ENCODE data around the gene ARHGAP10. TPM values are rescaled to one million over a fixed set of nuclear protein-coding genes. Genes with fewer than 3 reads are reported as not detected.

Gene ARHGAP10
- total RNA-seq, 2 experiments from 2014 or later: 0.11 TPM; not detected in 1

DNA sequence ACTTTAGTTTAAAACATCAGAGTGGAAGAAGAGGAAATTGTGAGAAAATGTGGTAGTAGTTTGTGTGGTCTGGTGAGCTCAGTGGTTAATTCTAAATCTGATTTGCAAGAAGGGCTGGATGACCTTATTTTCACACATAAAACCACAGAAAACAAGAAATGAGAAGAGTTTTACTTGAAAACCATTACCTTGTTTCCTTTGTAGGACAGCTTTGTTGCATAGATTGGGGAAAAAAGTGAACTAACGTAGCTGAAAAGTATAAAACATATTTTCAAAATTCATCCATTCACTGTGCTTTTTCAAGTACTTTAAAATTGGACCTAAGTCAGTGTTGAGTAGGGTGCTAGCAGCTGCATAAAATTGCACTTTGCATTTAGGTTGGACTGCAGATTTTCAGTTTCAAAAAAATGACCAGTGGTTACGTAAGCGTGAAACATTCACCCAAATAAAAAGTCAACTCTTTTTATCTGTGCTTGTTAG is 211.3 kb downstream of the ARHGAP10 start:
- H4K20me1 ChIP-seq (ENCODE audit: insufficient read depth, low read length): no peaks in the 10 kb centered on the region
- TF ChIP-seq EZH2phosphoT487 (IDR thresholded peaks at IDR 0.05; ENCODE audit: borderline replicate concordance, low read depth, low read length): no peak
- TF ChIP-seq, protein P1, sequence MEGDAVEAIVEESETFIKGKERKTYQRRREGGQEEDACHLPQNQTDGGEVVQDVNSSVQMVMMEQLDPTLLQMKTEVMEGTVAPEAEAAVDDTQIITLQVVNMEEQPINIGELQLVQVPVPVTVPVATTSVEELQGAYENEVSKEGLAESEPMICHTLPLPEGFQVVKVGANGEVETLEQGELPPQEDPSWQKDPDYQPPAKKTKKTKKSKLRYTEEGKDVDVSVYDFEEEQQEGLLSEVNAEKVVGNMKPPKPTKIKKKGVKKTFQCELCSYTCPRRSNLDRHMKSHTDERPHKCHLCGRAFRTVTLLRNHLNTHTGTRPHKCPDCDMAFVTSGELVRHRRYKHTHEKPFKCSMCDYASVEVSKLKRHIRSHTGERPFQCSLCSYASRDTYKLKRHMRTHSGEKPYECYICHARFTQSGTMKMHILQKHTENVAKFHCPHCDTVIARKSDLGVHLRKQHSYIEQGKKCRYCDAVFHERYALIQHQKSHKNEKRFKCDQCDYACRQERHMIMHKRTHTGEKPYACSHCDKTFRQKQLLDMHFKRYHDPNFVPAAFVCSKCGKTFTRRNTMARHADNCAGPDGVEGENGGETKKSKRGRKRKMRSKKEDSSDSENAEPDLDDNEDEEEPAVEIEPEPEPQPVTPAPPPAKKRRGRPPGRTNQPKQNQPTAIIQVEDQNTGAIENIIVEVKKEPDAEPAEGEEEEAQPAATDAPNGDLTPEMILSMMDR (conservative IDR thresholded peaks at IDR 0.05; ENCODE audit: low read length): no peak
- no peaks in the 10 kb centered on the region for H3K79me2 ChIP-seq (ENCODE audit: insufficient read depth, low read depth, low read length)
- H2AFZ ChIP-seq (ENCODE audit: low read length): no peak overlapping the region
- no peak for DNase-seq (ENCODE audit: low spot score)
- no peak overlapping the region for H3K4me3 ChIP-seq (ENCODE audit: low read depth, low read length, poor library complexity, severe bottlenecking)
- no TSS peak for BruUV-seq (replicated peaks)
- H3K9me2 ChIP-seq (ENCODE audit: insufficient read depth, low read length): no peaks in the 10 kb centered on the region
- CTCF ChIA-PET (ENCODE audit: unreplicated experiment): no interaction called here
- POLR2A ChIA-PET: interaction anchor here (0.8 to 1.1 kb wide), 2 partner anchors 26 to 1796 kb away, joined by 3 read pairs; no protein-coding TSS in a partner anchor
- H3K4me2 ChIP-seq (ENCODE audit: low read length): no peak overlapping the region
- intact Hi-C loops (cut with micrococcal nuclease; ENCODE audit: unreplicated experiment): no loop called here
- no peak overlapping the region for H3K27ac ChIP-seq (ENCODE audit: low read depth, low read length, poor library complexity, severe bottlenecking)
- no peaks in the 10 kb centered on the region for H3K4me1 ChIP-seq (ENCODE audit: insufficient read depth, low read length, poor library complexity, severe bottlenecking)
- H3K9me3 ChIP-seq (ENCODE audit: low read length): no peaks in the 10 kb centered on the region
- no peaks in the 10 kb centered on the region for H3K36me3 ChIP-seq (ENCODE audit: insufficient read depth, low read length)

DNA sequence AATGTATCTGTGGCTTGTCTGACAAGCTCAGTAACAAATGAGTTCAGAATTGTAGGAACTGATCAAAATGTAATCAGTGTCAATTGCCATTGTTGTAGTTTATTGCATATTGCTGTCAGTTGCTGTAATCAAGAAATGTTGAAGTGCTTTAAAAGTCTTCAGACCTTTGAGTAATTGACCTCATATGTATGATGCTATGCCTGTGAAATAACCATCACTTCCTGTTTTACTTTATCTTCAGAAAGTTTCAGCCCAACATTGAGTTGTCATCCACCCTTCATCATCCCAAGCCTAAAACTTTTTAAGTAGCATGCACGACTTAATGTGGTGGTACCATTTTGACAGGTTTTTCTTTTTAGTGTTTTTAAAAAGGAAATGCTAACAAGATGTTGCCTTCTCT is 212.4 kb downstream of the ARHGAP10 start:
- Histone ChIP-seq H3K4me3 (ENCODE audit: low read depth, low read length, poor library complexity, severe bottlenecking) (no peak overlapping the region), H3K4me2 (ENCODE audit: low read length) (no peak overlapping the region), H3K9me2 (ENCODE audit: insufficient read depth, low read length) (no peaks in the 10 kb centered on the region), H3K36me3 (ENCODE audit: insufficient read depth, low read length) (no peaks in the 10 kb centered on the region), H3K4me1 (ENCODE audit: insufficient read depth, low read length, poor library complexity, severe bottlenecking) (no peaks in the 10 kb centered on the region), H3K27ac (ENCODE audit: low read depth, low read length, poor library complexity, severe bottlenecking) (no peak overlapping the region), H3K9me3 (ENCODE audit: low read length) (no peaks in the 10 kb centered on the region), H3K79me2 (ENCODE audit: insufficient read depth, low read depth, low read length) (no peaks in the 10 kb centered on the region), H4K20me1 (ENCODE audit: insufficient read depth, low read length) (no peaks in the 10 kb centered on the region), H2AFZ (ENCODE audit: low read length) (no peak overlapping the region)
- ChIA-PET CTCF (ENCODE audit: unreplicated experiment) (no interaction called here), POLR2A (interaction anchor here (1.1 kb wide), 1 partner anchor 27 kb away, joined by 3 read pairs; no protein-coding TSS in a partner anchor)
- no TSS peak for BruUV-seq (replicated peaks)
- DNase-seq (ENCODE audit: low spot score): no peak
- no peak for TF ChIP-seq EZH2phosphoT487 (IDR thresholded peaks at IDR 0.05; ENCODE audit: borderline replicate concordance, low read depth, low read length)
- TF ChIP-seq, protein P1 (conservative IDR thresholded peaks at IDR 0.05; ENCODE audit: low read length): no peak
- intact Hi-C loops (cut with micrococcal nuclease; ENCODE audit: unreplicated experiment): no loop called here

DNA sequence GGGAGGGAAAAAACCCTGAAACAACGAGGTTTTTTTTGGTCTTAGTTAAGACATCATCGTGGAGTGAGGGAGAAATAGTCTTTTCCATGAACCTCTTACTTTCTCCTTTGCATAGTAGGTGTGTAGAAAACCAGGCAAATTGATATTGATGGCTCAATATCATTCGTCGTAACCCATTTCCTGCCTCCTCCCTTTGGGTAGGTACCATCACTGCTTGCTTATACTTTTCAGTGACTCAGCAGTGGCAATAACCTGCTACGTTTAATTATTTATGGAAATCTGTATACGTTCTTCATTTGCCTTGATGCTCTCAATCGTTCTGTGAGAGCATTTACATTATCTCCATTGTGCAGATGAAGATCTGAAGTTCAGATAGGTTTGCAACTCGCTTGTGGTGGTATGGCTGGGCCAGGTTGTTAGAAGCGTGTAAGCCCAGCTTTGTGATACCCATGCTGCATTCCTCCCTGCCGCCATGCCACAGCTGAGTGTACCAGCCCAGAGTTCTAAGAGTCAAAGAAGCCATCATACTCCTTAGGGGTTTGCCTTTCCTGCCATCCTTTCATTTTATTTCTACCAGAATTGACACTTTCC is 212.9 kb downstream of the ARHGAP10 start:
- H3K9me3 ChIP-seq (ENCODE audit: low read length): no peaks in the 10 kb centered on the region
- ChIA-PET CTCF (ENCODE audit: unreplicated experiment) (no interaction called here), POLR2A (no interaction called here)
- no peaks in the 10 kb centered on the region for H4K20me1 ChIP-seq (ENCODE audit: insufficient read depth, low read length)
- no peaks in the 10 kb centered on the region for H3K9me2 ChIP-seq (ENCODE audit: insufficient read depth, low read length)
- no peak overlapping the region for H2AFZ ChIP-seq (ENCODE audit: low read length)
- no peak overlapping the region for H3K27ac ChIP-seq (ENCODE audit: low read depth, low read length, poor library complexity, severe bottlenecking)
- H3K4me3 ChIP-seq (ENCODE audit: low read depth, low read length, poor library complexity, severe bottlenecking): no peak overlapping the region
- H3K4me2 ChIP-seq (ENCODE audit: low read length): no peak overlapping the region
- no peaks in the 10 kb centered on the region for H3K79me2 ChIP-seq (ENCODE audit: insufficient read depth, low read depth, low read length)
- intact Hi-C loops (cut with micrococcal nuclease; ENCODE audit: unreplicated experiment): no loop called here
- no peak for DNase-seq (ENCODE audit: low spot score)
- TF ChIP-seq, protein P1 (conservative IDR thresholded peaks at IDR 0.05; ENCODE audit: low read length): no peak
- no peak for TF ChIP-seq EZH2phosphoT487 (IDR thresholded peaks at IDR 0.05; ENCODE audit: borderline replicate concordance, low read depth, low read length)
- H3K36me3 ChIP-seq (ENCODE audit: insufficient read depth, low read length): no peaks in the 10 kb centered on the region
- no TSS peak for BruUV-seq (replicated peaks)
- no peaks in the 10 kb centered on the region for H3K4me1 ChIP-seq (ENCODE audit: insufficient read depth, low read length, poor library complexity, severe bottlenecking)
